RWPE1 (cell line): ENCODE data around the gene SMIM13.

Experiments used
- CTCF ChIA-PET: fragments of 350-600 bp; sonication (Branson Sonifier 250); formaldehyde crosslinking; extraction: SDS; loops from one replicate; lab custom pipeline; 2021; lab: Yijun Ruan, JAX
- POLR2A ChIA-PET: fragments of 400-600 bp; formaldehyde crosslinking; extraction: SDS; loops from one replicate; lab custom pipeline; 2020; ENCODE audit warnings: antibody characterized with exemption; ENCODE audit not compliant: low non-redundant PET; lab: Yijun Ruan, JAX
- DNase-seq: peaks from one replicate; pipeline ENCODE4 v3.0.0; 2012; ENCODE audit warnings: low spot score
- H3K27ac ChIP-seq: fragments of 450-650 bp; 2 replicates; pipeline ENCODE4 v1.5.1; 2017
- CTCF ChIP-seq: fragments of 450-650 bp; conservative IDR thresholded peaks from 2 replicates; pipeline ENCODE4 v1.5.1; 2017; ENCODE audit warnings: low read depth, mild to moderate bottlenecking

The SMIM13 gene

GRCh38 chr6:11098004-11098403 lies 4.4 kb downstream of the SMIM13 start:
- DNase-seq: no peak
- TF ChIP-seq CTCF: no peak

GRCh38 chr6:11101417-11101816 lies 7.8 kb downstream of the SMIM13 start:
- no peak for DNase-seq
- no peak overlapping the region for H3K27ac ChIP-seq
- ChIA-PET POLR2A (no interaction called here), CTCF (interaction anchor here (0.6 kb wide), 2 partner anchors 300 to 578 kb away, joined by 3 read pairs; no protein-coding TSS in a partner anchor)
- TF ChIP-seq CTCF: no peak

More at GRCh38 chr6:11098004-11098403, 4.4 kb downstream of the SMIM13 start:
- CTCF ChIA-PET: no interaction called here
- POLR2A ChIA-PET: interaction anchor here (0.7 kb wide), 1 partner anchor 11 kb away, joined by 9 read pairs; no protein-coding TSS in a partner anchor
- no peak overlapping the region for H3K27ac ChIP-seq

GRCh38 chr6:11103065-11103464 lies 9.4 kb downstream of the SMIM13 start:
- POLR2A ChIA-PET: no interaction called here
- TF ChIP-seq CTCF: no peak
- no peak overlapping the region for H3K27ac ChIP-seq
- DNase-seq: no peak
- CTCF ChIA-PET: no interaction called here

GRCh38 chr6:11108726-11109125 lies 15.1 kb downstream of the SMIM13 start:
- POLR2A ChIA-PET: no interaction called here
- CTCF ChIA-PET: interaction anchor here (0.6 kb wide), 1 partner anchor 989 kb away, joined by 4 read pairs; no protein-coding TSS in a partner anchor

GRCh38 chr6:11110921-11111768 lies 17.5 kb downstream of the SMIM13 start, which contains the start of gene ERVFRD-1:
Gene ERVFRD-1 (minus strand): TSS chr6:11111725. CDS start chr6:11105310, 6,415 bp downstream.
- ChIA-PET CTCF (interaction anchor here (0.6 kb wide), 1 partner anchor 19 kb away, joined by 5 read pairs; no protein-coding TSS in a partner anchor), POLR2A (no interaction called here)
- H3K27ac ChIP-seq: no peak within 1 kb of the TSS; the same call in 1 of the 2 replicates
- no peak for TF ChIP-seq CTCF
- no peak for DNase-seq

More at GRCh38 chr6:11108726-11109125, 15.1 kb downstream of the SMIM13 start:
- DNase-seq: no peak
- no peak overlapping the region for H3K27ac ChIP-seq
- TF ChIP-seq CTCF: no peak

GRCh38 chr6:11111769-11112437 lies 18.3 kb downstream of the SMIM13 start:
- H3K27ac ChIP-seq: no peak overlapping the region; the same call in 1 of the 2 replicates
- ChIA-PET CTCF (no interaction called here), POLR2A (interaction anchor here (0.6 to 0.8 kb wide), 2 partner anchors 10 to 144 kb away, joined by 3 read pairs; no protein-coding TSS in a partner anchor)
- no peak for TF ChIP-seq CTCF
- no peak for DNase-seq
